Measurements from ENCODE around the gene NDUFB2.
"Not testable (repeated sequence)": the region's sequence is repeated elsewhere in the genome, so short reads cannot be mapped to it uniquely, and the experiment has no call there.

DNA sequence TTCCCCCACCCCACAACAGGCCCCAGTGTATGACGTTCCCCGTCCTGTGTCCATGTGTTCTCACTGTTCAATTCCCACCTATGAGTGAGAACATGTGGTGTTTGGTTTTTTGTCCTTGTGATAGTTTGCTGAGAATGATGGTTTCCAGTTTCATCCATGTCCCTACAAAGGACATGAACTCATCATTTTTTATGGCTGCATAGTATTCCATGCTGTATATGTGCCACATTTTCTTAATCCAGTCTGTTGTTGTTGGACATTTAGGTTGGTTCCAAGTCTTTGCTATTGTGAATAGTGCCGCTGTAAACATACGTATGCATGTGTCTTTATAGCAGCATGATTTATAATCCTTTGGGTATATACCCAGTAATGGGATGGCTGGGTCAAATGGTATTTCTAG is 12.3 kb downstream of the NDUFB2 start:
- TF ChIP-seq, protein P1, sequence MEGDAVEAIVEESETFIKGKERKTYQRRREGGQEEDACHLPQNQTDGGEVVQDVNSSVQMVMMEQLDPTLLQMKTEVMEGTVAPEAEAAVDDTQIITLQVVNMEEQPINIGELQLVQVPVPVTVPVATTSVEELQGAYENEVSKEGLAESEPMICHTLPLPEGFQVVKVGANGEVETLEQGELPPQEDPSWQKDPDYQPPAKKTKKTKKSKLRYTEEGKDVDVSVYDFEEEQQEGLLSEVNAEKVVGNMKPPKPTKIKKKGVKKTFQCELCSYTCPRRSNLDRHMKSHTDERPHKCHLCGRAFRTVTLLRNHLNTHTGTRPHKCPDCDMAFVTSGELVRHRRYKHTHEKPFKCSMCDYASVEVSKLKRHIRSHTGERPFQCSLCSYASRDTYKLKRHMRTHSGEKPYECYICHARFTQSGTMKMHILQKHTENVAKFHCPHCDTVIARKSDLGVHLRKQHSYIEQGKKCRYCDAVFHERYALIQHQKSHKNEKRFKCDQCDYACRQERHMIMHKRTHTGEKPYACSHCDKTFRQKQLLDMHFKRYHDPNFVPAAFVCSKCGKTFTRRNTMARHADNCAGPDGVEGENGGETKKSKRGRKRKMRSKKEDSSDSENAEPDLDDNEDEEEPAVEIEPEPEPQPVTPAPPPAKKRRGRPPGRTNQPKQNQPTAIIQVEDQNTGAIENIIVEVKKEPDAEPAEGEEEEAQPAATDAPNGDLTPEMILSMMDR (IDR thresholded peaks at IDR 0.05) = not testable (repeated sequence)
- not testable (repeated sequence) for TF ChIP-seq ZFX (IDR thresholded peaks at IDR 0.05; ENCODE audit: borderline replicate concordance)
